Epithelial cell of esophagus (primary cell): ENCODE data around the gene PRKCZ.
A peak's percentile ranks its signal among the peaks of the same experiment; 100 is the strongest.

Experiments
- DNase-seq: peaks from one replicate; pipeline ENCODE4 v3.0.0; 2010; ENCODE audit warnings: low read depth
- H3K4me3 ChIP-seq: 2 replicates; pipeline ENCODE4 v1.5.1; 2011; ENCODE audit warnings: mild to moderate bottlenecking, low read length, control low read depth
- TF ChIP-seq, protein P1 (sequence below): IDR thresholded peaks from 2 replicates; pipeline ENCODE4 v1.5.1; 2011; ENCODE audit warnings: low read depth, mild to moderate bottlenecking, low read length, control low read depth, inconsistent platforms; ENCODE audit not compliant: insufficient read depth; ENCODE audit errors: missing control alignments

Gene PRKCZ

DNA sequence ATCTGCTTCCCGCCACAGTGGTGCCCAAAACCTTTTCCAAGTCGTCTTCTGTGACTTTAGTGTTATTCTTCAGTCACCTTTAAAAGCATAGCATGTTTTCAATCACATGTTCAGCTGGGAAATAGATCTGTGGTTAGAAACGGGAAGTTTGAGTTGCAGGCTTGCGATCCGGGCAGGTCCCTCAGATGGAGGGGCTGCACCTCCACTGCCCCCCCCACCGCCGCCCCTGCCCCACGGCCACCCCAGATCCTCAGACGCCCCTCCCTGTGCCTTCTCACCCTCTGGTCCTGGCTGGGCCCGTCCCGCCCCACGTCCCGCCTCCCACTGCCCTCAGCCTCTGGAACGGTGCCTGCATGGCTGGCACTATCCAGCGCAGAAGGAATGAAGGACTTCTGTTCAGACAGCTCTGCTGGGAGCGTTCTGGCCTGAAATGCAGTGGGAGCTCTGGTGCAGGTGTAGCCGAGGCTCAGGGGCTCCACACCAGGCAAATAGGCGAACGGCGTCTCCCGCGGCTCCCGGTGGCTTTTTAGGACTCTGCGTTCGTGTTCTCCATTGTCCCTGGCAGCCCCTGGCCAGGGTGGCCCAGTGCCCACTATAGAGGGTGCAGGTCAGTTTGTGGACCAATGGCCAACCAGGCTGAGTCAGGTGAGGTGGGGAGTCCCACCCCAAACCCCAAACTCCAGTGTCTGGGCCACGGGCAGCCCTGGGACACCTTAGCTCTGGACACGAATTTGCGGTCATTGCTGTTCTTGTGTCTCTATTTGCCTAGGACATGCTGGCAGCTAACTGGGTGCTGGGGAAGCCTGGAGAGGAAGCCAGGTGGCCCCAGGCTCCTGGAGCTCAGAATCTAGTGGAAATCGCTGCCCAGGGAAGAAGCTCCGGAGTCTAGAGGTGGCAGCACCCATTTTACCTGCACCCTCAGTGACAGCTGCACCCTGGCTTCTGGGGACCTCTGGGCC lies 77.3 kb downstream of the PRKCZ start:
- DNase-seq: no peak
- TF ChIP-seq, protein P1, sequence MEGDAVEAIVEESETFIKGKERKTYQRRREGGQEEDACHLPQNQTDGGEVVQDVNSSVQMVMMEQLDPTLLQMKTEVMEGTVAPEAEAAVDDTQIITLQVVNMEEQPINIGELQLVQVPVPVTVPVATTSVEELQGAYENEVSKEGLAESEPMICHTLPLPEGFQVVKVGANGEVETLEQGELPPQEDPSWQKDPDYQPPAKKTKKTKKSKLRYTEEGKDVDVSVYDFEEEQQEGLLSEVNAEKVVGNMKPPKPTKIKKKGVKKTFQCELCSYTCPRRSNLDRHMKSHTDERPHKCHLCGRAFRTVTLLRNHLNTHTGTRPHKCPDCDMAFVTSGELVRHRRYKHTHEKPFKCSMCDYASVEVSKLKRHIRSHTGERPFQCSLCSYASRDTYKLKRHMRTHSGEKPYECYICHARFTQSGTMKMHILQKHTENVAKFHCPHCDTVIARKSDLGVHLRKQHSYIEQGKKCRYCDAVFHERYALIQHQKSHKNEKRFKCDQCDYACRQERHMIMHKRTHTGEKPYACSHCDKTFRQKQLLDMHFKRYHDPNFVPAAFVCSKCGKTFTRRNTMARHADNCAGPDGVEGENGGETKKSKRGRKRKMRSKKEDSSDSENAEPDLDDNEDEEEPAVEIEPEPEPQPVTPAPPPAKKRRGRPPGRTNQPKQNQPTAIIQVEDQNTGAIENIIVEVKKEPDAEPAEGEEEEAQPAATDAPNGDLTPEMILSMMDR: no peak
- H3K4me3 ChIP-seq: no peak overlapping the region

DNA sequence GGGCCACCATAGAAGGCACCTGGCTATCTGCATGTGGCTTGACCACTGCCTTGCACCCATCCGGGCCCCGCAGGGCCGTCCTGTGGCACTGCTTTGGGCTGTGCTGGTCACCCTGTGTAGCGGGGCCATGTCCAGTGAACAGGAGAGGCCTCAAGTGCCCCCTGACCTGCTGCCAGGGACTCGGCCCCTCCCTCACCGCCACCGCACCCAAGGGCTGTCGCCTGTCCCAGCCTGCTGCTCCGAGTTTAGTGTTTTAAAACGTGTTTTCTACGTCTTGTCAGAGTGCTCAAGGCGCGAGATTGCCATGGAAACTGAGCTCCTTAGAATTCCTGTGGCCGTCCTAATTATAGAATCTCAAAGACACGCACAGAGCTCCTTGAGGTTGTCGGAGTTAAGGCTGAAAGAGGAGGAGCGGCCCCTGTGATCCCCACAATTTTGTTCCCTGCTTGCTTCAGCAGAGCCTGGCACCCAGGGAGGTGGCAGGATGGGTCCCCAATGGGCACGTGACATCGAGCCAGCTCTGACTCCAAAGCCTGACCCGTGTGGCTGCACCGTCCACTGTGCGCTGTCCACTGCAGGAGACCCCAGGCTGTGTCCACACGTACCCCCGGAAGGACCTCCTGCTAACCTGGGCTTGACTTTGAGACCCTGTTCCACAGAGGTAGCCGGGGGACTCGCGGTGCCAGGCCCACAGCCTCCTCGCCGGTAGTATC lies 78.1 kb downstream of the PRKCZ start:
- H3K4me3 ChIP-seq: no peak overlapping the region
- no peak for DNase-seq
- TF ChIP-seq, protein P1: no peak

DNA sequence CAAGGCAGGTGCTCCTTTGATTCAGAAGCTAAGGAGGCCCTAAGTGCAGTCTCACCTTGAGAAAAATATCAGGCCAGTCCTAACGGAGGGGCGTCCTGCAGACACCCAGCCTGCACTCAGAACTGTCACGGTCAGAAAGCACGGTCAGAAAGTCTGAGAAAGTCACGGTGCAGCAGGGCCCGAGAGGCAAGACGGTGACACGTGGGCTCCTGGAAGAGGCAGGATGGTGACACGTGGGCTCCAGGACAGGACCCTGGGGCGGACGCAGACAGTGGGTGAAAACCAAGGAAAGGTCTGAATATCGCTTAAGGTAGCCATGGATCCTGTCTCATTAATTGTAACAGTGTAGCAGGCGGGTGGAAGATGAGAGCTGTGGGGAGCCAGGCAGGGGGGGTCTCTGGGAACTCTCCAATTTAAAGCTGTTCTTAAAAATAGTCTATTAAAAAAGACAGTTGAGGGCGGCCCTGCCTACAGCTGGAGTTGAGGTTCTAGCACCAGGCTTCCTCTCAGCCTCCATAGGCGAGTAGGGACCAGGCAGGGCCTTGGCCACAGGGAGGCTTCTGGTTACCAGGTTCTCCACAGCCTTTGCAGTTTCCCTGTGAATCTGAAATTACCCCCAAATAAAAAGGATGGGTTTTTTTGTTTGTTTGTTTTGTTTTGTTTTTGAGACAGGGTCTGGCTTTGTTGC lies 79.2 kb downstream of the PRKCZ start:
- no peak for DNase-seq
- no peak overlapping the region for H3K4me3 ChIP-seq
- TF ChIP-seq, protein P1: no peak

DNA sequence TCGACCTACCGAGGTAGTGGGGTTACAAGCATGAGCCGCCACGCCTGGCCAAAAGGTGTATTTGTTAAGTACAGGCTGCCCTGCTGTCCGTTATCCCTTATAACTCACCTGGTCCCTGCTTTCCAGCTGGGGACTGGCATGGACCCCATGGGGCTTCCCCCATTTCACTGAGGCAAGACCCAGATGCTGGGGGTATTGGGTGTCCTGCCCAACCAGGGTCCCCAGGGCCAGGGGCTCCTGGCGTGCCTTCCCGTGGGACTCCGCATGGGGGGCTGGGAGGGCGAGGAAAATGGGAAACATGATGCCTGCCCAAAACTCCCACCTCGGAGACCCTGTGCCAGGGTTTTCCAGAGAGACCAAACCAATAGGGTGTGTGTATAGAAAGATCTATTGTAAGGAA lies 79.9 kb downstream of the PRKCZ start:
- no peak overlapping the region for H3K4me3 ChIP-seq
- DNase-seq: no peak
- TF ChIP-seq, protein P1: no peak

DNA sequence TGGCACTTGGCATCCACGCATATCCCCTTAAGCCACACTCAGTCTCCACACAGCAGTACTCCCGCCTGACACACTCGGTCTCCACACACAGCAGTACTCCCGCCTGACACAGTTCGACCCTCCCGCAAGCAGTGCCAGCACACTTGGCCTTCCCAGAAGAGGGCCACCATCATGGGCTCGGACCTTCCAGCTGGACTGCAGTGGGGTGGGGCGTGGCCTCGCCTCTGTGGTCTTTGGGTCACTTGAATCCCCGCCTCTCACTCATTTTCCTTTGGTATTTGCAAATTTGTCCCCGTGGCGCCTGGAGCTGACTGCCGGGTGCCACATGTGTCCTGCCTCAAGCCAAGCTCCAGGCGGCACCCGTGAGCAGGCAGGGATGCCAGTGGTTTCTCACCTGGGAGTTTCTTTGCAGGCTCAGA lies 80.7 kb downstream of the PRKCZ start:
- DNase-seq: no peak
- TF ChIP-seq, protein P1: peak; percentile 6
- H3K4me3 ChIP-seq: no peak overlapping the region

DNA sequence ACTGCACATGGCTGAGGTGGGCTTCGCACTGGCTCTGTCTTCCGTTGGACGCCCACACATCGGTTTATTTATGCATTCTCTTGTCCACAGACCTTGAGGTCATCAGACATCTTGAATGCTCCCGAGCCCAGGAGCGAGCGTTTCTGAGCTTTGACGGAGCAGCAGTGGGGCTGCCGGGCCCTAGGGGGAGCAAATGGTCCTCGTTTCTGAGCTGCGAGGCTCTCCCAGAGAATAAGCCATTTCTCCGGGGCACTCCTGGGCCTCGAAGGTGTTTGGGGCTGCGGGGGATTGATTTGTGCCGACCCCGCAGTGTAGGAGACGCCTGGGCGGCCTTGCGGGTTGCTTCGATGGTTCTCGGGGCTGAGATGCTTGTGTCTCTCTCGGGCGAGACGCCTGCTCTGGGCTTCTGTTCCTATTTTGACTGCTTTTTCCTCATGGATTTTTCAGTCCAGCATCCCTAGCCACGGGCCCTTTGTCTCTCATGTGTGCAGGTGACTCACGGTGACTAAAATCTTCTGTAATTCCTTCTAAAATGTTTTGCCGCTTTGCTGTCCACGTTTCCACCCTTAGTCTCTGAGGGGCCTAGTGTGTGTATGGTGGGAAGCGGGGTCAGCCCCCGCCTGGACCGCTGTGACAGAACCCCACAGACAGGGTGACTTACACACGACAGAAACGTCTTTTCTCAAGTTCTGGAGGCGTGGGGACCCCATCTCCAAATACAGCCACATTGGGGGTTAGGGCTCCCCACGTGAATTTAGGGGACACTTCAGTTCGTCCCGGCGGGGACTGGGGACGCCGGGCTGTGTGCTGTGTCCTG lies 82.2 kb downstream of the PRKCZ start:
- peak overlapping the region; percentile 55 for H3K4me3 ChIP-seq
- TF ChIP-seq, protein P1: peak; percentile 4
- peak; percentile 86 for DNase-seq
